ENCODE data around the gene POLH.
"Not testable (repeated sequence)": the region's sequence is repeated elsewhere in the genome, so short reads cannot be mapped to it uniquely, and the experiment has no call there.

The POLH gene

DNA sequence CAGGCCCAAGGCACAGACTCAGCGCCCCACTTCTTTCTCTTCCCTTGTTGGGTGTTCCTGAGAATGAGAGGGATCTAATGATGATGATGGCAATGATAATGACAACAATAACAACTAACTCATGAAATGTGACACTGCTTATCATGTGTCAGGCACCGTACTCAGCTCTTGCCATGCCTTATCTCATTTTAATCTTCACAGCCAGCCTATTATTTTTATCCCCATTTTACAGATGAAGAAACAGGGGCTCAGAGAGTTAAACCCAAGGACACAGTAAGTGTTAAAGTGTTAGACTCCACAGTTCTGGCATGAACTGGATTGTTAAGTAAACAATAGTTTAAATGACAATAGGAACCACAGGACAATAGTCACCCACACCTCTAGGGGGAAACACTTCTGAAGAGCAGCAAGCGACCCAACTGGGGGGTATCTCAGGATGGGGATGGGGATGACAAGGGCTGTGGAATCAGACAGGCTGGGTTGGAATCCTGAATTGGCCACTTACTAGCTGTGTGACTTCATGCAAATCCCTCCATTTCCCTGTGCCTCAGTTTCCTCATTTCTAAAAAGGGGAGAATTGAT, 81.3 kb downstream of the POLH start:
- no peak overlapping the region for H3K4me3 ChIP-seq (ENCODE audit: low read depth, low read length)
- TF ChIP-seq, protein P1, sequence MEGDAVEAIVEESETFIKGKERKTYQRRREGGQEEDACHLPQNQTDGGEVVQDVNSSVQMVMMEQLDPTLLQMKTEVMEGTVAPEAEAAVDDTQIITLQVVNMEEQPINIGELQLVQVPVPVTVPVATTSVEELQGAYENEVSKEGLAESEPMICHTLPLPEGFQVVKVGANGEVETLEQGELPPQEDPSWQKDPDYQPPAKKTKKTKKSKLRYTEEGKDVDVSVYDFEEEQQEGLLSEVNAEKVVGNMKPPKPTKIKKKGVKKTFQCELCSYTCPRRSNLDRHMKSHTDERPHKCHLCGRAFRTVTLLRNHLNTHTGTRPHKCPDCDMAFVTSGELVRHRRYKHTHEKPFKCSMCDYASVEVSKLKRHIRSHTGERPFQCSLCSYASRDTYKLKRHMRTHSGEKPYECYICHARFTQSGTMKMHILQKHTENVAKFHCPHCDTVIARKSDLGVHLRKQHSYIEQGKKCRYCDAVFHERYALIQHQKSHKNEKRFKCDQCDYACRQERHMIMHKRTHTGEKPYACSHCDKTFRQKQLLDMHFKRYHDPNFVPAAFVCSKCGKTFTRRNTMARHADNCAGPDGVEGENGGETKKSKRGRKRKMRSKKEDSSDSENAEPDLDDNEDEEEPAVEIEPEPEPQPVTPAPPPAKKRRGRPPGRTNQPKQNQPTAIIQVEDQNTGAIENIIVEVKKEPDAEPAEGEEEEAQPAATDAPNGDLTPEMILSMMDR (IDR thresholded peaks at IDR 0.05; ENCODE audit: low read depth, low read length), result no peak

DNA sequence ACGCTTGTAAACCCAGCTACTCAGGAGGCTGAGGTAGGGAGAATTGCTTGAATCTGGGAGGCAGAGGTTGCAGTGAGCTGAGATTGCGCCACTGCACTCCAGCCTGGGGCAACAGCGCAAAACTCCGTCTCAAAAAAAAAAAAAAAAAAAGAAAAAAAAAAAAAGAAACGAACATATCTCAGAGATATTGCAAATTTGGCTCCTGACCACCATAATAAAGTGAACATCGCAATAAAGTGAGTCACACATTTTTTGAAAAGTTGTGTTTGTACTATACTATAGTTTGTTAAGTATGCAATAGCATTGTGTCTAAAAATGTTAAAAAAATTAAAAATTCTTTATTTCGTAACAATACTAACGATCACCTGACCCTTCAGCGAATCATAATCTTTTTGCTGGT, 82.2 kb downstream of the POLH start:
- TF ChIP-seq, protein P1 (IDR thresholded peaks at IDR 0.05; ENCODE audit: low read depth, low read length), result no peak
- no peak overlapping the region for H3K4me3 ChIP-seq (ENCODE audit: low read depth, low read length)

DNA sequence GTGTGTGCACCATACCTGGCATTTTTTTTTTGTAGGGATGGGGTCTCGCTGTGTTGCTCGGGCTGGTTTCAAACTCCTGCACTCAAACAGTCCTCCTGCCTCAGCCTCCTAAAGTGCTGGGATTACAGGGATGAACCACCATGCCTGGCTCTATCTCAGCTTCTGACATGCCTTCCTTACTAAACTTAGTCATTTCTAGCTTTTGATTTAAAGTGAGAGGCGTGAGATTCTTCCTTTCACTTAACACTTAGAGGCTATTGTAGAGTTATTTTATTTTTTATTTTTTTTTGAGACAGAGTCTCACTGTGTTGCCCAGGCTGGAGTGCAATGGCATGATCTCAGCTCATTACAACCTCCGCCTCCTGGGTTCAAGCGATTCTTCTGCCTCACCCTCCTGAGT, 87.0 kb downstream of the POLH start:
- not testable (repeated sequence) for H3K4me3 ChIP-seq (ENCODE audit: low read depth, low read length)

Data from WI38 (cell line).